ENCODE results near the gene MT1HL1. TPM values are rescaled to one million over a fixed set of nuclear protein-coding genes. Genes with fewer than 3 reads are reported as not detected.

MT1HL1 gene
- total RNA-seq, 1 experiment from 2014 or later: not detected

DNA sequence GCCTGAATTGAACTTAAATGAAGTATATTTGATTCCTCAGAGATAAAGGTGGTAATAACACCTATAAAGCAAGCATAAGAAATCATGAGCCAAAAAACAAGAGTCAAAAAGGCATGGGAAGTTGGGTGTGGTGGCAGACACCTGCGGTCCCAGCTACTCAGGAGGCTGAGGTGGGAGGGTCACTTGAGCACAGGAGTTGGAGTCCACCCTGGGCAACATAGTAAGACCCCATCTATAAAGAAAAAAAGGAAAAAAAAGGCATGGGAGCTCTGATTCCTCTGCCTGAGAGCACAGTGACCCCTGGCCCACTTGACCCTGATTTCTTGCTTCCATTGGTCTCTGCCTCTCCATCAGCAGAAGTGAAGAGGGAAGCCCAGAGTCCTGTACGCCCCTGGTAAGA is 40.3 kb downstream of the MT1HL1 start:
- no peaks in the 10 kb centered on the region for H4K20me1 ChIP-seq (ENCODE audit: low read length)
- no peak overlapping the region for H3K4me3 ChIP-seq (ENCODE audit: low read length)
- no TSS peak for BruUV-seq (replicated peaks)
- intact Hi-C loops (cut with micrococcal nuclease): no loop called here
- H3K27me3 ChIP-seq (ENCODE audit: low read length): peaks cover 16% of the 10 kb centered on the region; the same call in 1 of the 2 replicates
- TF ChIP-seq EZH2phosphoT487 (IDR thresholded peaks at IDR 0.05; ENCODE audit: borderline replicate concordance, low read length): no peak
- TF ChIP-seq, protein P1, sequence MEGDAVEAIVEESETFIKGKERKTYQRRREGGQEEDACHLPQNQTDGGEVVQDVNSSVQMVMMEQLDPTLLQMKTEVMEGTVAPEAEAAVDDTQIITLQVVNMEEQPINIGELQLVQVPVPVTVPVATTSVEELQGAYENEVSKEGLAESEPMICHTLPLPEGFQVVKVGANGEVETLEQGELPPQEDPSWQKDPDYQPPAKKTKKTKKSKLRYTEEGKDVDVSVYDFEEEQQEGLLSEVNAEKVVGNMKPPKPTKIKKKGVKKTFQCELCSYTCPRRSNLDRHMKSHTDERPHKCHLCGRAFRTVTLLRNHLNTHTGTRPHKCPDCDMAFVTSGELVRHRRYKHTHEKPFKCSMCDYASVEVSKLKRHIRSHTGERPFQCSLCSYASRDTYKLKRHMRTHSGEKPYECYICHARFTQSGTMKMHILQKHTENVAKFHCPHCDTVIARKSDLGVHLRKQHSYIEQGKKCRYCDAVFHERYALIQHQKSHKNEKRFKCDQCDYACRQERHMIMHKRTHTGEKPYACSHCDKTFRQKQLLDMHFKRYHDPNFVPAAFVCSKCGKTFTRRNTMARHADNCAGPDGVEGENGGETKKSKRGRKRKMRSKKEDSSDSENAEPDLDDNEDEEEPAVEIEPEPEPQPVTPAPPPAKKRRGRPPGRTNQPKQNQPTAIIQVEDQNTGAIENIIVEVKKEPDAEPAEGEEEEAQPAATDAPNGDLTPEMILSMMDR (conservative IDR thresholded peaks at IDR 0.05; ENCODE audit: low read depth, low read length): no peak
- TF ChIP-seq EZH2 (IDR thresholded peaks at IDR 0.05; ENCODE audit: low read length, unreplicated experiment): no peak
- no peak overlapping the region for H3K9ac ChIP-seq (ENCODE audit: low read length)
- DNase-seq: no peak
- H3K27ac ChIP-seq (ENCODE audit: low read length): no peak overlapping the region
- H3K36me3 ChIP-seq (ENCODE audit: low read depth, low read length): no peaks in the 10 kb centered on the region
- no peak for ATAC-seq
- no peaks in the 10 kb centered on the region for H3K4me1 ChIP-seq (ENCODE audit: insufficient read depth, low read length)
- H2AFZ ChIP-seq (ENCODE audit: low read length): no peak overlapping the region
- no peaks in the 10 kb centered on the region for H3K9me2 ChIP-seq (replicated peaks; ENCODE audit: low read length)
- H3K9me3 ChIP-seq (ENCODE audit: low read length): no peaks in the 10 kb centered on the region
- CTCF ChIA-PET: no interaction called here
- no peaks in the 10 kb centered on the region for H3F3A ChIP-seq (ENCODE audit: low read length, unreplicated experiment)
- H3K4me2 ChIP-seq (ENCODE audit: low read length): no peak overlapping the region
- POLR2A ChIA-PET (ENCODE audit: unreplicated experiment): no interaction called here
- H3K79me2 ChIP-seq (ENCODE audit: low read length): no peaks in the 10 kb centered on the region

- peaks cover 29% of the 10 kb centered on the region for H3K27me3 ChIP-seq (ENCODE audit: low read length)
- TF ChIP-seq EZH2phosphoT487 (IDR thresholded peaks at IDR 0.05; ENCODE audit: borderline replicate concordance, low read length): no peak
- TF ChIP-seq, protein P1 (conservative IDR thresholded peaks at IDR 0.05; ENCODE audit: low read depth, low read length): no peak
- no peaks in the 10 kb centered on the region for H3F3A ChIP-seq (ENCODE audit: low read length, unreplicated experiment)
- no peak overlapping the region for H3K4me2 ChIP-seq (ENCODE audit: low read length)
- no peaks in the 10 kb centered on the region for H3K9me2 ChIP-seq (replicated peaks; ENCODE audit: low read length)
- no peak overlapping the region for H2AFZ ChIP-seq (ENCODE audit: low read length)
- no peak overlapping the region for H3K4me3 ChIP-seq (ENCODE audit: low read length)
- ATAC-seq: no peak
- no peak overlapping the region for H3K27ac ChIP-seq (ENCODE audit: low read length)
- BruUV-seq (replicated peaks): no TSS peak
- POLR2A ChIA-PET (ENCODE audit: unreplicated experiment): no interaction called here
- no peak overlapping the region for H3K9ac ChIP-seq (ENCODE audit: low read length)
- no peaks in the 10 kb centered on the region for H4K20me1 ChIP-seq (ENCODE audit: low read length)
- no peaks in the 10 kb centered on the region for H3K9me3 ChIP-seq (ENCODE audit: low read length)
- H3K36me3 ChIP-seq (ENCODE audit: low read depth, low read length): no peaks in the 10 kb centered on the region
- no peaks in the 10 kb centered on the region for H3K4me1 ChIP-seq (ENCODE audit: insufficient read depth, low read length)
- no peaks in the 10 kb centered on the region for H3K79me2 ChIP-seq (ENCODE audit: low read length)
- no peak for DNase-seq
- intact Hi-C loops (cut with micrococcal nuclease): no loop called here
- CTCF ChIA-PET: no interaction called here
Measured at GRCh38 chr1:236959112-236959511, 45.1 kb downstream of the MT1HL1 start.

DNA sequence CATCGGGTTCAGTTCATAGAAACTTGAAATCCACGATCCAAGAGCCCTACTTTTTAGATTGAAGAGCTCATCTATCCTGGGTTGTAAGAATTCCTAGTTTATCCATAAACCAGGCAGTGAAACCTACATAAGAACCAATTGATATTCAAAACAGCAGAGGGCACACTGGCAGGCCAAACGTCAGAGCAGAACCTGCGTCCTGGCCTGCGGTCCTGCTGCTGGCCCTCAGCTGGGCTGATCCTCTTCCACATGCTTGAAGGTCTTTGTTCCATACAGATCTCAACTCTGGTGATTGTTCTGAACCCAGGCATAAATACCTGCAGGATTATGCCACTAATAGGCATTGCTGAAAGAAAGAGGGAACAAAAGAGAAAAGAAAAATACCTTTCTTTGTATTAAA is 47.0 kb downstream of the MT1HL1 start:
- ATAC-seq (no peak), DNase-seq (no peak)
- Histone ChIP-seq H2AFZ (ENCODE audit: low read length) (no peak overlapping the region), H3K4me3 (ENCODE audit: low read length) (no peak overlapping the region), H3K27me3 (ENCODE audit: low read length) (peaks cover 29% of the 10 kb centered on the region), H3F3A (ENCODE audit: low read length, unreplicated experiment) (no peaks in the 10 kb centered on the region), H3K27ac (ENCODE audit: low read length) (no peak overlapping the region), H4K20me1 (ENCODE audit: low read length) (no peaks in the 10 kb centered on the region), H3K4me1 (ENCODE audit: insufficient read depth, low read length) (no peaks in the 10 kb centered on the region), H3K9me3 (ENCODE audit: low read length) (no peaks in the 10 kb centered on the region), H3K36me3 (ENCODE audit: low read depth, low read length) (no peaks in the 10 kb centered on the region), H3K79me2 (ENCODE audit: low read length) (no peaks in the 10 kb centered on the region), H3K9ac (ENCODE audit: low read length) (no peak overlapping the region), H3K4me2 (ENCODE audit: low read length) (no peak overlapping the region), H3K9me2 (replicated peaks; ENCODE audit: low read length) (no peaks in the 10 kb centered on the region)
- ChIA-PET CTCF (no interaction called here), POLR2A (ENCODE audit: unreplicated experiment) (no interaction called here)
- no peak for TF ChIP-seq EZH2phosphoT487 (IDR thresholded peaks at IDR 0.05; ENCODE audit: borderline replicate concordance, low read length)
- TF ChIP-seq, protein P1 (conservative IDR thresholded peaks at IDR 0.05; ENCODE audit: low read depth, low read length): no peak
- TF ChIP-seq EZH2 (IDR thresholded peaks at IDR 0.05; ENCODE audit: low read length, unreplicated experiment): no peak
- BruUV-seq (replicated peaks): no TSS peak
- intact Hi-C loops (cut with micrococcal nuclease): no loop called here

Other genes with a start within 250 kb of the MT1HL1 start
- gene MTR, start 209.1 kb downstream of the MT1HL1 start, total RNA-seq (2014; rRNA removed): 14.2 and 15.6 TPM in 2 replicates
- gene RYR2, start 37.7 kb upstream of the MT1HL1 start, total RNA-seq (2014; rRNA removed): not detected in 2 replicates

Measured in PC-3 (cell line).